OCI-LY1 (cell line): ENCODE measurements around the gene VDR.

Experiments used
- EZH2 ChIP-seq: fragments of 200-600 bp; sonication (generic), shearing (Covaris generic); IDR thresholded peaks from 2 replicates; pipeline ENCODE4 v1.8.0; 2017; ENCODE audit warnings: borderline replicate concordance, mixed run types, mild to moderate bottlenecking, antibody characterized with exemption, low read length, moderate library complexity, mixed read lengths
- TF ChIP-seq, protein P1 (sequence below): fragments of 200-600 bp; sonication (generic), shearing (Covaris generic); IDR thresholded peaks from 2 replicates; pipeline ENCODE4 v1.5.1; 2017; ENCODE audit warnings: mild to moderate bottlenecking, antibody characterized with exemption, low read length, moderate library complexity, mixed read lengths

DNA sequence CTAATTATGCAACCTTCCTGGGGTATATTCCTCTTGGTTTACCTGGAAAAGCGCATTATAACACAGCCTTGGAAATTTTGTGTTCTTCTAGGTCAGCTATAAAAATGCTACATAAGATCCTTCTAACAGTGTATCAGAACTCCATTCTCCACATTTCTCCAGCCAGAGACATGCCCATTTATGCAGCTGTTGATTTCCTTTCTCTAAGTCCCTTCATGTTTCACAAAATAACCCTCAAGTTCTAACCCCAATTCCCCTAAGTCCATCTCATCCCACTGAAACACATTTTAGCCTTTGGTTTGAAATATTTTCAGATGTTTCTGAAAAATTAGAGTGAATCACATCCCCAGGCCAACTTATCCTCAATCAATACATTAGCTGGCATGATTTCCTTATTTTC, 64.2 kb downstream of the VDR start:
- TF ChIP-seq, protein P1, sequence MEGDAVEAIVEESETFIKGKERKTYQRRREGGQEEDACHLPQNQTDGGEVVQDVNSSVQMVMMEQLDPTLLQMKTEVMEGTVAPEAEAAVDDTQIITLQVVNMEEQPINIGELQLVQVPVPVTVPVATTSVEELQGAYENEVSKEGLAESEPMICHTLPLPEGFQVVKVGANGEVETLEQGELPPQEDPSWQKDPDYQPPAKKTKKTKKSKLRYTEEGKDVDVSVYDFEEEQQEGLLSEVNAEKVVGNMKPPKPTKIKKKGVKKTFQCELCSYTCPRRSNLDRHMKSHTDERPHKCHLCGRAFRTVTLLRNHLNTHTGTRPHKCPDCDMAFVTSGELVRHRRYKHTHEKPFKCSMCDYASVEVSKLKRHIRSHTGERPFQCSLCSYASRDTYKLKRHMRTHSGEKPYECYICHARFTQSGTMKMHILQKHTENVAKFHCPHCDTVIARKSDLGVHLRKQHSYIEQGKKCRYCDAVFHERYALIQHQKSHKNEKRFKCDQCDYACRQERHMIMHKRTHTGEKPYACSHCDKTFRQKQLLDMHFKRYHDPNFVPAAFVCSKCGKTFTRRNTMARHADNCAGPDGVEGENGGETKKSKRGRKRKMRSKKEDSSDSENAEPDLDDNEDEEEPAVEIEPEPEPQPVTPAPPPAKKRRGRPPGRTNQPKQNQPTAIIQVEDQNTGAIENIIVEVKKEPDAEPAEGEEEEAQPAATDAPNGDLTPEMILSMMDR = no peak
- no peak for TF ChIP-seq EZH2
